Measurements from ENCODE around the gene SMAP1.

Gene SMAP1

GRCh38 chr6:70667711-70668498 lies at the start of gene SMAP1:
Gene SMAP1 (plus strand): TSS chr6:70667883. CDS start chr6:70668024, 141 bp downstream.
- DNase-seq, result peak; percentile 99

- no peak for DNase-seq
Measured at GRCh38 chr6:70620746-70621145, 46.9 kb upstream of the SMAP1 start.

GRCh38 chr6:70622461-70622860 lies 45.2 kb upstream of the SMAP1 start:
- no peak for DNase-seq

GRCh38 chr6:70625436-70625835 lies 42.2 kb upstream of the SMAP1 start:
- DNase-seq, result no peak

- no peak for DNase-seq
Measured at GRCh38 chr6:70627500-70628254, 40.0 kb upstream of the SMAP1 start.

GRCh38 chr6:70629929-70630328 lies 37.8 kb upstream of the SMAP1 start:
- DNase-seq, result no peak

- DNase-seq, result no peak
Measured at GRCh38 chr6:70633870-70634269, 33.8 kb upstream of the SMAP1 start.

- no peak for DNase-seq
Measured at GRCh38 chr6:70636596-70636995, 31.1 kb upstream of the SMAP1 start.

GRCh38 chr6:70638468-70638867 lies 29.2 kb upstream of the SMAP1 start:
- DNase-seq, result no peak

GRCh38 chr6:70651326-70651905 lies 16.3 kb upstream of the SMAP1 start:
- peak; percentile 85 for DNase-seq

- no peak for DNase-seq
Measured at GRCh38 chr6:70652216-70652615, 15.5 kb upstream of the SMAP1 start.

- no peak for DNase-seq
Measured at GRCh38 chr6:70657706-70658105, 10.0 kb upstream of the SMAP1 start.

GRCh38 chr6:70663881-70664466 lies 3.7 kb upstream of the SMAP1 start:
- no peak for DNase-seq

- no peak for DNase-seq
Measured at GRCh38 chr6:70666706-70667105, 977 bp upstream of the SMAP1 start.

GRCh38 chr6:70667256-70667710 lies 400 bp upstream of the SMAP1 start:
- no peak for DNase-seq

- DNase-seq, result no peak
Measured at GRCh38 chr6:70668499-70668812, 773 bp downstream of the SMAP1 start.

GRCh38 chr6:70669133-70669532 lies 1.4 kb downstream of the SMAP1 start:
- no peak for DNase-seq

- no peak for DNase-seq
Measured at GRCh38 chr6:70672549-70672948, 4.9 kb downstream of the SMAP1 start.

- DNase-seq, result no peak
Measured at GRCh38 chr6:70673054-70673453, 5.4 kb downstream of the SMAP1 start.

- peak; percentile 28 for DNase-seq
Measured at GRCh38 chr6:70673601-70674000, 5.9 kb downstream of the SMAP1 start.

GRCh38 chr6:70675822-70676221 lies 8.1 kb downstream of the SMAP1 start:
- DNase-seq, result no peak

- DNase-seq, result no peak
Measured at GRCh38 chr6:70676821-70677220, 9.1 kb downstream of the SMAP1 start.

- no peak for DNase-seq
Measured at GRCh38 chr6:70680396-70680795, 12.7 kb downstream of the SMAP1 start.

Data from RPMI8226 (cell line).